Tibial artery (tissue), 4 donors: ENCODE measurements around the gene CD8B2.
A peak's percentile ranks its signal among the peaks of the same experiment; 100 is the strongest.

Experiments
- DNase-seq, 2 donors: peaks; one replicate each; pipeline ENCODE4 v3.0.0-alpha.2; 2019
- H3K27ac ChIP-seq, 2 donors: fragments of 200-600 bp; sonication (generic) in 1 of 2; 1 replicate in 1 of 2; 2 replicates in 1 of 2; pipeline ENCODE4 v1.5.1; 2018 to 2019; ENCODE audit warnings: mild to moderate bottlenecking in 1 of 2
- H3K27me3 ChIP-seq, 2 donors: fragments of 200-600 bp; sonication (generic) in 1 of 2; one replicate each; pipeline versions ENCODE4 v1.5.1 to v1.6.0; 2016 to 2019
- H3K36me3 ChIP-seq, 3 donors: fragments of 200-600 bp; sonication (generic) in 2 of 3; one replicate each; pipeline ENCODE4 v1.5.1; 2016 to 2019; ENCODE audit warnings: mild to moderate bottlenecking in 2 of 3
- H3K4me1 ChIP-seq, 4 donors: fragments of 200-600 bp; sonication (generic) in 2 of 4; 1 replicate in 3 of 4; 2 replicates in 1 of 4; pipeline ENCODE4 v1.5.1; 2016 to 2019
- H3K4me3 ChIP-seq, 2 donors: fragments of 200-600 bp; sonication (generic) in 1 of 2; 1 replicate in 1 of 2; 2 replicates in 1 of 2; pipeline ENCODE4 v1.5.1; 2018 to 2019; ENCODE audit warnings: mild to moderate bottlenecking in 2 of 2
- H3K9me3 ChIP-seq, 3 donors: fragments of 200-600 bp; sonication (generic) in 1 of 3; one replicate each; pipeline ENCODE4 v1.5.1; 2016 to 2019
- CTCF ChIP-seq, 2 experiments: fragments of 200-600 bp in 1 of 2; fragments of 450-650 bp in 1 of 2; IDR thresholded peaks; one replicate each; pipeline ENCODE4 v1.5.1; 2017 to 2019; ENCODE audit warnings: antibody characterized with exemption in 2 of 2, mild to moderate bottlenecking in 1 of 2, moderate library complexity in 1 of 2
- intact Hi-C: fragments of 100-400 bp; cut with DNase I; formaldehyde crosslinking; loops from one replicate; pipeline ENCODE4 v1.15.0; 2023; ENCODE audit warnings: low total_unique reads

CD8B2 gene

GRCh38 chr2:106537791-106538191, 50.6 kb downstream of the CD8B2 start:
- Histone ChIP-seq H3K27me3 (no peaks in the 10 kb centered on the region), H3K36me3 (no peaks in the 10 kb centered on the region), H3K4me3 (no peak overlapping the region), H3K9me3 (no peaks in the 10 kb centered on the region), H3K27ac (no peak overlapping the region), H3K4me1 (peaks cover 0 to under 1% (median 0%) of the 10 kb centered on the region in 4 donors)
- TF ChIP-seq CTCF (IDR thresholded peaks at IDR 0.05), result no peak
- no peak for DNase-seq
- intact Hi-C loops, result no loop called here

GRCh38 chr2:106540886-106541285, 53.7 kb downstream of the CD8B2 start:
- no peak overlapping the region for H3K27ac ChIP-seq
- H3K27me3 ChIP-seq, result no peaks in the 10 kb centered on the region
- intact Hi-C loops, result no loop called here
- H3K4me1 ChIP-seq, result peaks cover 0 to 5% (median 2%) of the 10 kb centered on the region in 4 donors
- H3K4me3 ChIP-seq, result no peak overlapping the region
- H3K9me3 ChIP-seq, result no peaks in the 10 kb centered on the region
- no peak for DNase-seq
- no peak for TF ChIP-seq CTCF (IDR thresholded peaks at IDR 0.05)
- H3K36me3 ChIP-seq, result no peaks in the 10 kb centered on the region

- Histone ChIP-seq H3K9me3 (no peaks in the 10 kb centered on the region), H3K27ac (no peak overlapping the region), H3K36me3 (no peaks in the 10 kb centered on the region), H3K27me3 (no peaks in the 10 kb centered on the region), H3K4me3 (no peak overlapping the region), H3K4me1 (peaks cover 0 to 5% (median 2%) of the 10 kb centered on the region in 4 donors)
- intact Hi-C loops, result no loop called here
- no peak for DNase-seq
- TF ChIP-seq CTCF (IDR thresholded peaks at IDR 0.05), result no peak
Observed at GRCh38 chr2:106541333-106541732, 54.2 kb downstream of the CD8B2 start.

DNA sequence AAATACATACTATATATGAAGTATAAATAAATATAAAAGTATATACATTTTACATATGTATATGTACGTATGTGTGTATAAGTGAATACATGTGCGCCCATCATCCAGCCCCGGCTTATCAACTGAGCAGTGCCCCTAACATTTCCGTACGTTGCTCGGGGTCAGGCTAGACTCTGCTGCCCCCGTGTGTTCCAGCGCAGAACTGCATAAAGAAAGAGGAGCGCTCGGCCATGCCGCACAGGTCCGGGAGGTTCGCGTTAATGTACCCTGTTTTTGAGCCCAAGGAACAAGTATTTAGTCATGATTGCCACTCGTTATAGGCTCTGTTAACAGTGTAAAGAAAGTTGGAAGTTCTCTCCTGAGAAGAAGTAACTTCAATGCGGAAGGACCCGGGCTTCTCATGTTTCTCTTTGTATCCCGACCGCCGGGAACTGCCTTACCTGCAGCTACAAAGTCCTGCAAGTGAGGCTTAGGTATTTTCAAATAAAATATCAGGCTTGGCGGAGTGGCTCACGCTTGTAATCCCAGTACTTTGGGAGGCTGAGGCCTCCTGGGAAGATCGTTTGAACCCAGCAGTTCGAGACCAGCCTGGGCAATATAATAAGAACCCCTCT, 55.7 kb downstream of the CD8B2 start:
- Histone ChIP-seq H3K27ac (no peak overlapping the region), H3K4me1 (peaks cover 0 to 10% (median 2%) of the 10 kb centered on the region in 4 donors), H3K36me3 (no peaks in the 10 kb centered on the region), H3K9me3 (no peaks in the 10 kb centered on the region), H3K27me3 (no peaks in the 10 kb centered on the region), H3K4me3 (peak overlapping the region in 1 of 2 donors; percentile 30)
- peak; percentile 66 to 77 for DNase-seq
- peak; percentile 83 to 94 for TF ChIP-seq CTCF (IDR thresholded peaks at IDR 0.05)
- intact Hi-C loops, result loop anchor here (2.0 kb wide), 1 partner anchor 438 kb away; no protein-coding TSS in a partner anchor

DNA sequence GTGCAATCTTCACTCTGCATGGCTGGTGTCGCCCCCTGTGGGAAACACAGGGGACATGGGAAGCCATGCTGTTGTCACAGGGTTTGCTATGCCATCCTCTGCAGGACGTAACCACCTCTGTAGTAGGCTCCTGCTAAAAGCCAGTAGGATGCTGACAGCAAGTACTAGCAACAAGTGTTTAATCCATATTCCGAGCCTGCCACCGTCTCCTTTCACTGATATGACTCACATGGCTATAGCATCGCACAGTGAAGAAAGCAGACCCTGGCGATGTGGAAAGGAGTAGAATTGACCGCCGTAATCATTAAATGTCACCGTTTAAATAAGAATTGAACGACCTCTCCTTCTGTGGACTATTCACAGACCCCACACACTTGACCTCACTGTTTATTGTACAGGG, 57.8 kb downstream of the CD8B2 start:
- intact Hi-C loops, result no loop called here
- H3K36me3 ChIP-seq, result no peaks in the 10 kb centered on the region
- H3K9me3 ChIP-seq, result no peaks in the 10 kb centered on the region
- DNase-seq, result no peak
- H3K27me3 ChIP-seq, result no peaks in the 10 kb centered on the region
- H3K4me3 ChIP-seq, result no peak overlapping the region
- no peak for TF ChIP-seq CTCF (IDR thresholded peaks at IDR 0.05)
- no peak overlapping the region for H3K27ac ChIP-seq
- H3K4me1 ChIP-seq, result peaks cover 0 to 10% (median 2%) of the 10 kb centered on the region in 4 donors
